ENCODE measurements around the gene PEX19. TPM values are rescaled to one million over a fixed set of nuclear protein-coding genes. Genes with fewer than 3 reads are reported as not detected.
A peak's percentile ranks its signal among the peaks of the same experiment; 100 is the strongest.

PEX19 gene
- total and polyA plus RNA-seq, 10 of the 15 experiments (the other 5 are each of a cell fraction or from before 2014, with no cell fraction given), result 27.1 to 58.1 (median 39.6) TPM

DNA sequence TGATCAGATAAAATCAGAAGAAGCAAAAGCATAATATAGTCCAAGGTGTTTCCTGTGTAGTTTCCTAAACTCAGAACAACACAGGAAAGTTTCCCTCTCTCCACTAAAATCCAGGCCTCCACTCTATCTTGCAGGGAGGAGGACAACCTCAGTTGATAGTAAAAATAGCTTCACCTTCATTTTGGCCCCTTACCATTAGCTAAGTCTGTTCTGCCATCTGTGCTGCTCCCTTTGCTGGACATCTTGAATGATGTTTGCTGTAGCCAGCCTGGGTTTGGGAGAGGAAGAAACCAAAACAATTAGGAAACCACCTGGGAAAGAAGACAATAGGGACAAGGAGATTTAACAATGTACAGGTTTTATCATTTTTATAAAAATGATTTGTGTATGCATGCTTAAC lies 41.2 kb downstream of the PEX19 start:
- BruUV-seq (replicated peaks), result no TSS peak
- Histone ChIP-seq H3K9ac (ENCODE audit: control insufficient read depth, insufficient read depth, low read length) (no peak overlapping the region), H3K36me3 (ENCODE audit: control insufficient read depth in 2 of 2, insufficient read depth in 2 of 2, low read length in 1 of 2) (peaks cover 8 to 9% of the 10 kb centered on the region in 2 experiments), H3K79me2 (ENCODE audit: control insufficient read depth, insufficient read depth, low read length) (peaks cover 2% of the 10 kb centered on the region), H3K4me1 (ENCODE audit: control insufficient read depth, insufficient read depth, low read length) (no peaks in the 10 kb centered on the region), H3K4me3 (no peak overlapping the region), H3K27ac (ENCODE audit: control insufficient read depth, insufficient read depth) (no peak overlapping the region), H2AFZ (ENCODE audit: control insufficient read depth, low read depth, low read length) (no peak overlapping the region), H3K4me2 (ENCODE audit: control insufficient read depth, insufficient read depth) (no peak overlapping the region), H4K20me1 (ENCODE audit: control insufficient read depth, insufficient read depth) (no peaks in the 10 kb centered on the region), H3K9me3 (replicated peaks; ENCODE audit: control insufficient read depth, insufficient read depth, low read length) (no peaks in the 10 kb centered on the region), H3K27me3 (replicated peaks in 1 of 2; ENCODE audit: control insufficient read depth in 2 of 2, insufficient read depth in 2 of 2, low read length in 1 of 2) (no peaks in the 10 kb centered on the region)
- TF ChIP-seq, protein P1, sequence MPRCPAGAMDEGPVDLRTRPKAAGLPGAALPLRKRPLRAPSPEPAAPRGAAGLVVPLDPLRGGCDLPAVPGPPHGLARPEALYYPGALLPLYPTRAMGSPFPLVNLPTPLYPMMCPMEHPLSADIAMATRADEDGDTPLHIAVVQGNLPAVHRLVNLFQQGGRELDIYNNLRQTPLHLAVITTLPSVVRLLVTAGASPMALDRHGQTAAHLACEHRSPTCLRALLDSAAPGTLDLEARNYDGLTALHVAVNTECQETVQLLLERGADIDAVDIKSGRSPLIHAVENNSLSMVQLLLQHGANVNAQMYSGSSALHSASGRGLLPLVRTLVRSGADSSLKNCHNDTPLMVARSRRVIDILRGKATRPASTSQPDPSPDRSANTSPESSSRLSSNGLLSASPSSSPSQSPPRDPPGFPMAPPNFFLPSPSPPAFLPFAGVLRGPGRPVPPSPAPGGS (IDR thresholded peaks at IDR 0.05; ENCODE audit: borderline replicate concordance, insufficient read depth, low read depth, low read length, poor library complexity, severe bottlenecking), result no peak
- no peak for TF ChIP-seq RAD21 (IDR thresholded peaks at IDR 0.05; ENCODE audit: insufficient read depth, low read depth, low read length)
- ChIA-PET RAD21 (ENCODE audit: unreplicated experiment) (interaction anchor here (0.7 to 6.3 kb wide), 4 partner anchors 8 to 143 kb away, joined by 3 to 31 read pairs (median 4); no protein-coding TSS in a partner anchor), POLR2A (interaction anchor here (0.6 kb wide), 1 partner anchor 42 kb away, joined by 4 read pairs; no protein-coding TSS in a partner anchor), CTCF (interaction anchor here (0.7 to 7.4 kb wide), 11 partner anchors 9 to 157 kb away, joined by 3 to 116 read pairs (median 5); no protein-coding TSS in a partner anchor), SMC1A (ENCODE audit: uncharacterized antibody, unreplicated experiment) (interaction anchor here (0.6 to 4.7 kb wide), 13 partner anchors 8 to 143 kb away, joined by 3 to 34 read pairs (median 5); no protein-coding TSS in a partner anchor)
- intact Hi-C loops (cut with micrococcal nuclease; ENCODE audit: unreplicated experiment), result no loop called here
- no peak for DNase-seq (ENCODE audit: low read depth, low spot score)
- in situ Hi-C loops (cut with MboI), result no loop called here
- no peak for FAIRE-seq
- ATAC-seq, result no peak

DNA sequence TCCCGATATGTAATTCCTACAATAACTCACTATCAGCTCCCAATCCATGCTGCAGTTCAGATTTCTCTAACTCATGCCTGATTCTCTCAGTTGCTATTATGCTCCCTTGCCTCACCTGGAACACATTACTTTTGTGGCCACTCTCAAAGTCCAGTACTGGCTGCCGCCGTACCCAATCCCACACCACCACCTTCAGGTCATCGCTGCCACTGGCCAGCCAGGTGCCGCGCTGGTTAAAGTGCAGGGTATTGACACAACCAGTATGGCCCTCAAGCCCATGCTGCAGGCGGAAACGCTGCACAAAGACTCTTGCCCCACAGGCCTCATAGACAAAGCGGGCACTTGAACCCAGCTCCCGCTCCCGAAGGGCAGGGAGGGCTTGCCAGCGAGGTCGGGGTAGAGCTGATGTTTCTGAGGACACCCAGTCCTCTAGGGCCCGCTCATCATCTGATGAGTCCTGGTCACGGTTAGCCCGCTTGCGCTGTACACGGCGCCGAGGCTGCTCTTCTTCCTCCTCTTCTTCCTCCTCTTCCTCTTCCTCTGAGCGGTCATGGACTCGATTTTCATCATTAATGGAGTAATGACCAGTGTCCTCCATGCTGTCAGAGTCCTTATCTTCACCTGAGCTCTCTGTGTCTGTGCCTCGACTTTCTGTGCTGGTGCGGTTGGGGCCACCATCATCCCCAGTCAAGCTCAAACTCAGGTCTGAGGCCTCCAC lies 45.2 kb downstream of the PEX19 start:
- intact Hi-C loops (cut with micrococcal nuclease; ENCODE audit: unreplicated experiment) (no loop called here), in situ Hi-C loops (cut with MboI) (no loop called here)
- no peaks in the 10 kb centered on the region for H4K20me1 ChIP-seq (ENCODE audit: control insufficient read depth, insufficient read depth)
- WGBS (ENCODE audit: insufficient coverage, insufficient replicate concordance, low lambda C conversion rate, missing lambda C conversion rate), result 94% methylated on average over 24 of the region's 24 CpGs
- no peaks in the 10 kb centered on the region; the same call in none of the 2 replicates for H3K79me2 ChIP-seq (ENCODE audit: control insufficient read depth, insufficient read depth, low read length)
- peaks cover 9 to 23% of the 10 kb centered on the region in 2 experiments for H3K36me3 ChIP-seq (ENCODE audit: control insufficient read depth in 2 of 2, insufficient read depth in 2 of 2, low read length in 1 of 2)
- ChIA-PET POLR2A (no interaction called here), RAD21 (ENCODE audit: unreplicated experiment) (interaction anchor here (2.2 to 6.3 kb wide), 3 partner anchors 12 to 46 kb away, joined by 6 to 31 read pairs (median 8); no protein-coding TSS in a partner anchor), SMC1A (ENCODE audit: uncharacterized antibody, unreplicated experiment) (interaction anchor here (0.7 to 5.8 kb wide), 9 partner anchors 10 to 154 kb away, joined by 3 to 19 read pairs (median 6); no protein-coding TSS in a partner anchor), CTCF (interaction anchor here (0.6 to 7.2 kb wide), 10 partner anchors 9 to 138 kb away, joined by 3 to 116 read pairs (median 6); no protein-coding TSS in a partner anchor)
- H2AFZ ChIP-seq (ENCODE audit: control insufficient read depth, low read depth, low read length), result no peak overlapping the region
- no peak overlapping the region for H3K4me2 ChIP-seq (ENCODE audit: control insufficient read depth, insufficient read depth)
- H3K9ac ChIP-seq (ENCODE audit: control insufficient read depth, insufficient read depth, low read length), result no peak overlapping the region
- BruUV-seq (replicated peaks), result TSS peak; percentile 37
- H3K9me3 ChIP-seq (replicated peaks; ENCODE audit: control insufficient read depth, insufficient read depth, low read length), result no peaks in the 10 kb centered on the region
- FAIRE-seq (no peak), DNase-seq (ENCODE audit: low read depth, low spot score) (no peak), ATAC-seq (no peak)
- TF ChIP-seq, protein P1 (IDR thresholded peaks at IDR 0.05; ENCODE audit: borderline replicate concordance, insufficient read depth, low read depth, low read length, poor library complexity, severe bottlenecking), result no peak
- no peak overlapping the region for H3K4me3 ChIP-seq
- H3K4me1 ChIP-seq (ENCODE audit: control insufficient read depth, insufficient read depth, low read length), result peaks cover 4% of the 10 kb centered on the region; the same call in 1 of the 2 replicates
- H3K27ac ChIP-seq (ENCODE audit: control insufficient read depth, insufficient read depth), result no peak overlapping the region
- H3K27me3 ChIP-seq (replicated peaks in 1 of 2; ENCODE audit: control insufficient read depth in 2 of 2, insufficient read depth in 2 of 2, low read length in 1 of 2), result no peaks in the 10 kb centered on the region
